Measurements from ENCODE around the gene HAUS5.

Gene HAUS5

GRCh38 chr19:35657904-35658700 lies 45.6 kb downstream of the HAUS5 start:
- DNase-seq, result no peak
- in situ Hi-C loops (cut with HindIII; ENCODE audit: low pct_ligation_motif_present, low pct_unique_long_range_greater_than_20kb, low sequenced_read_pairs), result no loop called here

GRCh38 chr19:35661995-35662340 lies 49.4 kb downstream of the HAUS5 start:
- in situ Hi-C loops (cut with HindIII; ENCODE audit: low pct_ligation_motif_present, low pct_unique_long_range_greater_than_20kb, low sequenced_read_pairs), result no loop called here
- no peak for DNase-seq

GRCh38 chr19:35663981-35664380 lies 51.4 kb downstream of the HAUS5 start:
- DNase-seq, result no peak
- in situ Hi-C loops (cut with HindIII; ENCODE audit: low pct_ligation_motif_present, low pct_unique_long_range_greater_than_20kb, low sequenced_read_pairs), result no loop called here

GRCh38 chr19:35665157-35665556 lies 52.6 kb downstream of the HAUS5 start:
- in situ Hi-C loops (cut with HindIII; ENCODE audit: low pct_ligation_motif_present, low pct_unique_long_range_greater_than_20kb, low sequenced_read_pairs), result no loop called here

GRCh38 chr19:35665604-35666003 lies 53.1 kb downstream of the HAUS5 start:
- in situ Hi-C loops (cut with HindIII; ENCODE audit: low pct_ligation_motif_present, low pct_unique_long_range_greater_than_20kb, low sequenced_read_pairs), result no loop called here

More at GRCh38 chr19:35665157-35665556, 52.6 kb downstream of the HAUS5 start:
- no peak for DNase-seq

GRCh38 chr19:35666251-35666913 lies 53.8 kb downstream of the HAUS5 start, which contains the start of gene UPK1A:
TSS of gene UPK1A (plus strand) at chr19:35666517. CDS start at chr19:35666813, 296 bp downstream.
- in situ Hi-C loops (cut with HindIII; ENCODE audit: low pct_ligation_motif_present, low pct_unique_long_range_greater_than_20kb, low sequenced_read_pairs), result no loop called here
- DNase-seq, result no peak

More at GRCh38 chr19:35665604-35666003, 53.1 kb downstream of the HAUS5 start:
- no peak for DNase-seq

- in situ Hi-C loops (cut with HindIII; ENCODE audit: low pct_ligation_motif_present, low pct_unique_long_range_greater_than_20kb, low sequenced_read_pairs), result no loop called here
- no peak for DNase-seq
Observed at GRCh38 chr19:35669566-35669965, 57.0 kb downstream of the HAUS5 start.

GRCh38 chr19:35669974-35670373 lies 57.4 kb downstream of the HAUS5 start:
- in situ Hi-C loops (cut with HindIII; ENCODE audit: low pct_ligation_motif_present, low pct_unique_long_range_greater_than_20kb, low sequenced_read_pairs), result no loop called here
- DNase-seq, result no peak

- DNase-seq, result no peak
- in situ Hi-C loops (cut with HindIII; ENCODE audit: low pct_ligation_motif_present, low pct_unique_long_range_greater_than_20kb, low sequenced_read_pairs), result no loop called here
Observed at GRCh38 chr19:35670686-35671085, 58.2 kb downstream of the HAUS5 start.

- in situ Hi-C loops (cut with HindIII; ENCODE audit: low pct_ligation_motif_present, low pct_unique_long_range_greater_than_20kb, low sequenced_read_pairs), result no loop called here
- DNase-seq, result no peak
Observed at GRCh38 chr19:35671818-35672217, 59.3 kb downstream of the HAUS5 start.

GRCh38 chr19:35673121-35673804 lies 60.7 kb downstream of the HAUS5 start:
- in situ Hi-C loops (cut with HindIII; ENCODE audit: low pct_ligation_motif_present, low pct_unique_long_range_greater_than_20kb, low sequenced_read_pairs), result no loop called here
- DNase-seq, result peak; percentile 85

Measured in ACHN (cell line).